NCI-H345 treated with DMSO at 0.1 percent for 48 hours (cell line): Measurements from ENCODE around the gene HMGN5.

ENCODE experiments used
- DNase-seq: peaks from one replicate; lab custom pipeline; 2025; ENCODE audit not compliant: unreplicated experiment; lab: John Stamatoyannopoulos, UW

Gene HMGN5, protein sequence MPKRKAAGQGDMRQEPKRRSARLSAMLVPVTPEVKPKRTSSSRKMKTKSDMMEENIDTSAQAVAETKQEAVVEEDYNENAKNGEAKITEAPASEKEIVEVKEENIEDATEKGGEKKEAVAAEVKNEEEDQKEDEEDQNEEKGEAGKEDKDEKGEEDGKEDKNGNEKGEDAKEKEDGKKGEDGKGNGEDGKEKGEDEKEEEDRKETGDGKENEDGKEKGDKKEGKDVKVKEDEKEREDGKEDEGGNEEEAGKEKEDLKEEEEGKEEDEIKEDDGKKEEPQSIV

DNA sequence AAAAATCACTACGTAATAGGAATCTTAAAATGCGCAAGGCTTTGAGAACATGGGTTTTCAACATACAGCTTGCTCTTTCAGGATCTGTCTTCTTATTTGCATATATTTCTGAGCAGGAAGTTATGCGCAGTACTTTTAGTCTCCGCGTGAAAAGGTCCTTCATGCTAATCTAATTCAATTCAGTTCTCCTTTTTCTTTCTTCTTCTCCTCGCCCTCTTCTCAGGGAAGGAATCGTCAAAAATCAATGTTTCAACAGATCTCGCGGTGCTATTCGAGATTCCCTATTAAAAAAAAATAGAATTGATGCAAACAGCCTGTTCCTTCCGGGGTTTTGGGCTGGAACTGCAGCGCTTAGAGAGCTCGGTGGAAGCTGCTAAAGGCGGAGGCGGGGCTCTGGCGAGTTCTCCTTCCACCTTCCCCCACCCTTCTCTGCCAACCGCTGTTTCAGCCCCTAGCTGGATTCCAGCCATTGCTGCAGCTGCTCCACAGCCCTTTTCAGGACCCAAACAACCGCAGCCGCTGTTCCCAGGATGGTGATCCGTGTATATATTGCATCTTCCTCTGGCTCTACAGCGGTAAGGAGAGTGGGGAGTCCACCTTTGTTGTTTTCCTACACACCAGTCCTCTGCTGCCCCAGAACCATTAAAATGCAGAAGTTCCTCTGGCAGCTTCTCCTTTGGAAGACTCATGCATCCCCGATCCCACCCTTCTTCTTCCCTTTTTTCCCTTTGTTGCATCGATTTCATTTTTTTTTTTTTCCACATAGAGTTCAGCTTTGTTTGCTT lies at the start of gene HMGN5, which contains the start of gene SH3BGRL:
Gene HMGN5, minus strand, starts transcription at position 243 of the 785 bp plus-strand sequence. CDS start 80,364 bp downstream, outside the sequence.
Gene SH3BGRL, plus strand, starts transcription at position 432 of the 785 bp plus-strand sequence. Its CDS starts 99 bp downstream, at position 531.
- DNase-seq, result no peak

DNA sequence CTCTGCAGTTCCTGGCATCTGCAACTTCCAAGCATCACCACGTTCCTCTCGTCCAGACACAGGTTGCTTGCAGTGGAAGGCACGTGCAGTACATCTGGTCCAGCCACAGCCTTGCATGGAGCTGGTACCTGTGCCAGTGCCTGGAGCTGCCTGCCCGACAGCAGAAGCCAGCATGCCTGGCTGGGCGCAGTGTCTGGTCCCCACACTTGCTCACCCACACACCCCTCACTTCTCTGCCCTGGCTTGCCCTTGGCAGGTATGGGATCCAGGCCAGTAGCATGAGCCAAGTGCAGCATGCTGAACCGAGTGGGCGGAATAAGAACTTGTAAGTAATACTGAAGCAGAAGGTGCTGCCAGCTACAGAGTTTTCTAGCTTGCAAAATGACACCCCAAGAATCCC lies 40.0 kb upstream of the HMGN5 start:
- no peak for DNase-seq

DNA sequence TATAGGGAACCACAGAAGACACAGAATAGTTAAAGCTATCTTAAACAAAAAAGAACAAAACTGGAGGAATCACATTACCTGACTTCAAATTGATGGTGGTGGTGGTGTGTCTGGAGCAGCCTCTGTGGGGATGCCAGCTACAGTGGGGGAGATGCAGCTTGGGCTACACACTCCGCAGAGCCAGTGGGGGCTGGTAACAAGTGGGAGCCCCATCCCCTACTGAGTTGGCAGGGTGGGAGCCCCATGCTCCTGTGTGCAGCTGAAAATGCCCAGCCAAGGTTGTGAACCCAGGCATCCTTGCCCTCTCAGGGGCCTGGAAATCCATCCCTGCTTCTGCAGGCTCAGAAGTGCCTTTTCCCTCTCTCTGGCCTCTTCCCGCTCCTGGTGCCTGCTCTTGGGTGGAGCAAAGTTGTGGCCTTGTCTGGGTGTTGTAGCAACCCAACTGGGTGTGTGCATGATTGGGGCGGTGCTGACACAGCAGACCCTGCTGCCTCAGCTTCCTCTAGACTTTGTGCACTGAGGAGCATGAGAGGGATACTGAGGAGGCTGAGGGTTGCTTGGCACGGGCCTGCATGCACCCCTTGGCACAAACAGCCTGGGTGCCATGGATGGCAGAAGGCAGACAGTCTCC lies 39.1 kb upstream of the HMGN5 start:
- no peak for DNase-seq

DNA sequence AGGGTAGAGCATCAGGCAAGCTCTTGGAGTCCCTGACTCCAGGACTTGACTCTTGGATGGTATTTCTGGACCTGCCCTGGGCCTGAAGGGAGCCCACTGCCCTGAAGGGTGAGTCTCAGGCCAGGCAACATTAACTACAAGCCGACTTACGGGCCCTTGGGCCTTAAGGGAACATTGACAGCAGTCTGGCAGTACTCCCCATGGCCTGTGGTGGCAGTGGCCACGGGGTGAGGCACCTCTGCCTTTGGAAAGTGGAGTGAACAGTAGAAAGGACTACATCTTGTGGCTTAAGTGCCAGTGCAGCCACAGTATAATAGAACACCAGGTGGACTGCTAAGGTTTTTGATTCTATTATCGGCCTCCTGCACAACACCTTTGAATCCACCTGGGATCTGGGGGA lies 36.5 kb upstream of the HMGN5 start:
- no peak for DNase-seq

DNA sequence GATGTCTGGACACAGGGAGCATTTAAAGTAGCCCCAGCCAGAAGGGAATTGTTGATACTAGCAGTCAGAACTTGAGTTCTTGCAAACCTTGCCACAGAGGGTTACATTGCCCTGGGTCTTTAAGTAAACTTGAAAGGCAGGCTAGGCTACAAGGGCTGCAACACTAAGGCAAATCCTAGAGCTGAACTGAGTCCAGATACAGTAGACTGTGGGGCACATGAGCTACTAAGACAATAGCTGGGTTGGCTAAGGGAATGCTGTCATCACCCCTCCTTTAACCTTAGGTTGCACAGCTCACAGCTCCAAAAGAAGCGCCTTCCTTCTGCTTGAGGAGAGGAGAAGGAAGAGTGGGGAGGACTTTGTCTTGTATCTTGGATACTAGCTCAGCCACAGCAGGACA lies 35.8 kb upstream of the HMGN5 start:
- no peak for DNase-seq

DNA sequence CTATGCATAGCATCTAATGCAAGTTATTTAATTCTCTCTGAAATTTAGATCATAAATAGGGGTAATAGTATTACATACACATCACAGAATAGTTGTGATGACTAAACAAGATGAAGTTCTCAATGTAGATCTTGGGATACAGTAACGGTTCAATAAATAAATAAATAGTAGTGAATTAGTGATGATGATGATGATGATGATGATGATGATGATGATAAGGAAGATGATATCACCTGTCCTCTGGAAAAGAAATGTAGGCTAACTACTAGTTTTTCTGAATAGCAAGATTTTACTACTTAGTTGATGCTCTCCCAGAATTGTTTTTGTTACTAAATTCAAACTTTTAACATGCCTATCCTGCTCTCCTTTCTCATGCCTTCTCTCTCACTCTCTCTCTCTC lies 30.5 kb upstream of the HMGN5 start:
- DNase-seq, result no peak

DNA sequence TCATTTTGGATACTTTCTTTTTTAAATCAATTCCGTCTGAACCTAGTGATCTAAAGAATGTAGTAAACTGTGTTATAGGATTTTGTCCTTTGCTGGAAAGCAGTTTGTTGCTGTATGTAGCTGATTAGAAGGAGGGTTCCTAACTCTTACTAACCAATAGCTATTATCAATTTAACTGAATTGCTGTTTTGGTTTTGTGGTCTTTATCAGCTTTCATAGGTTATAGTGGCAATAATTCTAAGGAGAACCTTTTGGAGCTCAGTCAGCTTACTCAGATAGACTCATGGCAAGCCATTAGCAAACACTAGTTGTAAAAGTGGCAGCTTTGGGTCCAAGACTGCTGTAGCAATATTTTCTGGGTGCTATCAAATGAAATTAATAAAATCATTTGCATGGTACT lies 29.8 kb upstream of the HMGN5 start:
- no peak for DNase-seq

DNA sequence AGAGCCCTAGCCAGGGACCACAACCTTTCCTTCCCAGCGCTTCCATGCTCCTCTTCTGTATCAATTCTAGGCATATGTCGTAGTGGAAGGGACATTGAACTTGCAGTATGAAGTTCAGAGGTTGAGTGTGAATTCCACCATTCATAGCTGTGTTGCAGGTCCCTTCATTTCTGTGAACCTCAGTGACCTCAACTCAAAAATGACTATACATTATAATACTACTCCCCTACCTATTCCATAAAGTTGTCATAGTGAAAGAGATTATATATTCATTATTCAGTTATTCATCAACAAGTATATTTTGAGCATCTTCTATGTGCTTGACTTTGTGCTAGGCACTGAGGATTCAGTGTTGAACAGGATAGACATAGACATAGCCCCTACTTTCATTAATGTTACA lies 28.2 kb upstream of the HMGN5 start:
- DNase-seq, result no peak

DNA sequence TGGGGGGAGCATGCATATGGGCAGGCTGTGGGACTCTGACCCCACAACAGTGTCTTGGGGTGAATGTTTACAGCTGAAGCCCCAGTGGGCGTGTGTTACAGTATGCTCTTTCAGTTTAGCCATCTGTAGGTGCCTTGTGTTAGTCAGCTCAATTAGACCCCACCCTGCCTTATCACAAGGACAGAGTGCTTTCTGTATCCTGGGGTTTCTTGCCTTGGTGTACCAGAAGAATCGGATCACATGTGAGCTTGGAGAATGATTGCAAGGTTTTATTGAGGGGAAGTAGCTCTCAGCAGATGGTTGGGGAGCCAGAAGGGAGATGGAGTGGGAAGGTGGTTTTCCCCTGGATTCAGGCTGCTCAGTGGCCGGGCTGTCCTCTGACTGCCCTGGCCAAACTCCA lies 27.5 kb upstream of the HMGN5 start:
- no peak for DNase-seq

DNA sequence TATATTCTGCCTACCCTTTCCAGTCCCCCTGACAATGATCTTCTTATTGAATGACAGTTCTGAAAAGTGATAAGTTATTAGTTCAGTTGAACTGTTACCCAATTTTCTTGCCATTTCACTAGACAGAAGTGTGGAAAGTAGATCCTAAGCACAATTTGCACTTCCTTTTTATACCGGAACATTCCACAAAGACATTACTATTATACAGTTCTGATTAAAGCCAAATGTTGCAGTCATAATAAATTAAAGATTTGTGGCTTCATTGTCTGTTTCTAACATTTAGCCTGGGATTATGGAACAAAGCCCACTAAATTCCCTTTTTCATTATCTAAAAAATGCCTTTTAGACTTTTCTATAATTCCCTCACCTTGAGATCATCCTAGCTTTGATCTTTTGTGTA lies 14.0 kb upstream of the HMGN5 start:
- DNase-seq, result no peak

DNA sequence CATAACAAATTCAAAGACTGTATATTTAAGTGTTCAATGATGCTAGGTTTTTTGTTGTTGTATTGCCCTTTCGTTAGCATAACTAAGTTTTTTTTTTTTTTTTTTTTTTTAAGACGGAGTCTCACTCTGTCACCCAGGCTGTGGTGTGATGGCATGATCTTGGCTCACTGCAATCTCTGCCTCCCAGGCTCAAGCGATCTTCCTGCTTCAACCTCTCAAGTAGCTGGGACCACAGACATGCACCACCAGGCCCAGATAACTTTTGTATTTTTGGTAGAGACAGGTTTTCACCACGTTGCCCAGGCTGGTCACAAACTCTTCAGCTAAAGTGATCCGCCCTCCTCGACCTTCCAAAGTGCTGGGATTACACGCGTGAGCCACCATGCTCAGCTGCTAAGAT lies 7.2 kb upstream of the HMGN5 start:
- no peak for DNase-seq

DNA sequence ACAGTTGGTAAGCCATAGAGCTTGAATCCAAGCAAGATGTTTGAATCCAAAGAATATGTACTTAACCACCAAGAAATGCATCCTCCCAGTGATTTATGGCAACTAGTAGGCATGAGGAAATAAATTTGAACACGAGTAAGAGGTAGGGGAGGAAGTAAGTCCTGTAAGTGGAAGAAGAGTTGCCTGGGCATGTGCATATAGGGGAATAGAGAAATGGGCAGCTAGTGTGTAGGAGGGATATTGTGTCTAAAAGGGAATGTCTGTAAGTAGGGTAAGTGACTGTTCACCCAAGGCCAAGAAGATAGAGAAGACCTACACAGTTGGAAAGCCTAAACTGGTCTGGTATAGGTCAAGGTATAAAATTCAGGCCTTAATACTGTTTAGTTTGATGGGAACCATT lies 4.8 kb upstream of the HMGN5 start:
- no peak for DNase-seq

DNA sequence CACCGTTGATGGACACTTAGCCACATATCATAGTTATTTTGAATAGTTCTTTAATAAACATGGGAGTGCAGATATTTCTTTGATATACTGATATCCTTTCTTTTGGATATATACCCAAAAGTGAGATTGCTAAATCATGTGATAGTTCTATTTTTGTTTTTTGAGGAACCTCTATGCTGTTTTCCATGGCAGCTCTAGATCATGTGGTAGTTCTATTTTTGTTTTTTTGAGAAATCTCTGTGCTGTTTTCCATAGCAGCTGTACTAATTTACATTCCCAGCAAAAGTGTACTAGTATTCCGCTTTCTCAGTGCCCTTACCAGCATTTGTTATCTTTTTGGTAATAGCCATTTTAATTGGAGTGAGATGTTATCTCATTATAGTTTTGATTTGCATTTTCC lies 3.8 kb upstream of the HMGN5 start:
- no peak for DNase-seq

DNA sequence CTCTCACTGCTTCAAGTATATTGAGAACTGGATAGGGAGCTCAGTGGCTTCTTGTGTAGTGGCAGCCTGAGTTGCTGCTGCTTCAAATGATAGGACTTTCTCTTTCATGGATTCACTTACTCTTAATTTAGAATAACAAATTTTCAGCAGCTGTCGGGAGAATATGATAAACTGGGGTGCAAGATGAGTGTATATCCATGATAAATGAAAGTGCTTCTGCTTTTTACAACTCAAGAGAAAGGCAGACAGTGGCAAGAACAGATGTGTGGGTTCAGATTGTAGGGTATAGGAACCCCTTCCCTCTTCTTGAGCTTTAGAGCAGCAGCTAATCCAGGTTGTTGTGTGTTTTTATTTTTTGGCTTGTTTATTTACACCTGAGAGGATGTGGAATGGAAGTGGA lies 1.2 kb upstream of the HMGN5 start:
- DNase-seq, result no peak

DNA sequence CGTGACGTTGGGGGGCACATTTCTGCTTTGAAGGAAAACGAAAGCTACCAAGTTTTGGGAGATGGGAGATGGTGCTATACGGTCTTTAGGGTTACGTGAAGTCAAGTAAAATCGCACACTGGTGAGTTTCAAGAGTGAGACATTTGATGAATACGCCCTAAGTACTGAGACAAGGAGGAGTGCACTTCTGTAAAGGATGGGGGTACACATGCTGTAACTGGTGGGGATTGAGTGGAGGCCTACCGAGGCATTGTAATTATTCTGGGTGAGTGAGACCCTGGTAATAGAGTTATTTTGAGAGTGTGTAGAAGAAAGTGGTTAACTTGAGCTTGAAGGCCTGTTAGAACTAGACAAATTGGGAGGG lies 725 bp upstream of the HMGN5 start:
- DNase-seq, result no peak

DNA sequence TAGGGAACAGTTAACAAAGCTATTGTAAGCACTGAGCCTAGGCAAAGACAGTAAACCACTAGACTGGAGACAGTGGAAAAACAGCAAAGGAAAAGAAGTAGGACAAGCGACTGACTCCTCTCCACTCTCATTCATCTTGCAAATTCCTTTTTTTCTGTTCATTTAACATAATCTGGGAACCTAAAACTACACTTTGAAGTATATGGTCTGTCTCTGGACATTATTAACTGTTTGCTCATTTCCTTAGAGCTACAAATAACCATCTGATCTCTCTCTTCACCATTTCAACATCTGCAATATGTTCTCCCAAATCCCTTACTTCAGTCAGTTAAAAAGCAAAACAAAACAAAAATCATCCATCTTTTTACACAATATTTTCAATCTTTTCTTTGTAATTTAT lies 642 bp downstream of the HMGN5 start:
- no peak for DNase-seq

DNA sequence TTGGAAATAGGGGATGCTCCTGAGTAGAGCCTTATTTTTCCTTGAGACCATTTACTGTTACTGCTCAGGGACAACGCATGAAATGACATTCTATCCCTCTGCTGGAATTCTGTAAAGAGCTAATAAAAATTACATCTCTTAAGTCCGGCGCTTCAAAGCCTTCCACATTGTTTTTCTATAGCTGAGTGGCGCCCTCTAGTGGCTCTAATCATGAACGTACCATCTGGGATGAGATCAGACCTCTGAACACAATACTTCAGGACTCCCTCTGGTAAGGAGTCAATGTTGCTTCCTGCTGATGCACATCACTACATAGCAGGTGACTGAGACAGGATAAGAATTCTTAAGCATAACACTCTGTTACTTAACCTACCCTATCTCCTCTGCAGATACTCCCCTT lies 6.0 kb downstream of the HMGN5 start:
- peak; percentile 5 for DNase-seq

DNA sequence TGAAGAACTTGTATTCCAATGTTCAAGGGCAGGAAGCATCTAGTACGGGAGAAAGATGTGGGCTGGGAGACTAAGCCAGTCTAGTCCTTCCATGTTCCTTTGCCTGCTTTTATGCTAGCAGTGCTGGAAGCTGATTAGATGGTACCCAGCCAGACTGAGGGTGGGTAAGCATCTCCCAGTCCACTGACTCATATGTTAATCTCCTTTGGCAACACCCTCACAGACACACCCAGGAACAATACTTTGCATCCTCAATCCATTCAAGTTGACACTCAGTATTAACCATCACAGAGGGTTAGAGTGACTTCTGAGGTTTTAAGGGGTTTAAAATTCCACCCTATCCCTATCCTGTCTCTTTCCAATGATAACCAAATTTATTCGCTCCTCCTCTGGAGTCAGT lies 6.5 kb downstream of the HMGN5 start:
- DNase-seq, result no peak

DNA sequence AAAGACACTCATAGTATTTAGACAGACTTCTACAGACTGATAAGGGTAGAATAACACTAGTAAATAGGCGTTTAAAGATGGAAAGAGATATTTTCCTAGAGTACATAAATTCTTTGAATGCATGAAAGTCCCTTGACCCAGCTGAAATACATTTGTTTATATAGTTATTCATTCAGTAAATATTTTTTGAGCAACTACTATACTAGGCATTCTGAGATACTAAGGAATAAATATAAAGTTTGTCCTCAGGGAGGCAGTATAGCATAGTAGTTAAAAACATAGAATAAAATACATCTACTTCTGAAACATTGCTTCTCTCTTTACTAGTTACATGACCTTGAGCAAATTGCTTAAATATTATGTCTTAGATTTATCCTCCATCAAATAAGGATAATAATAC lies 27.4 kb downstream of the HMGN5 start:
- no peak for DNase-seq

DNA sequence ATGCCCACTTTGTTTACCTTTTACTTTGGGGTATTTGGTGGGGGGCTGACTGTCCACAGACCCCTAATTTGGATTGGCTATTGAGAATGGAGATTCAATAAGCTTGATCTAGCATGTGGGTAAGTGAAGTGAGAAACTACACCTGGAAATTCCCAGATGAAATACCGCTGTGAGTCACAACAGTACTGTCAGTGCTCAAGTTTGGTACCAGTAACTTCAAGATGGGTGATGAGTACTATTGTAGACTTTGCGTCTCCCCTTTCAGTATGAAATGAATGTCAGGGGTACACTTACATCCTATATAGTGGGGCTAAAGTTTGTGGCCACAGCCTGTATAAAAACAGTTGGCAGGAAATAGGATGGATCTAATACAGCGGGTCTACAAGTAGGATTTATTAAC lies 33.3 kb downstream of the HMGN5 start:
- no peak for DNase-seq

DNA sequence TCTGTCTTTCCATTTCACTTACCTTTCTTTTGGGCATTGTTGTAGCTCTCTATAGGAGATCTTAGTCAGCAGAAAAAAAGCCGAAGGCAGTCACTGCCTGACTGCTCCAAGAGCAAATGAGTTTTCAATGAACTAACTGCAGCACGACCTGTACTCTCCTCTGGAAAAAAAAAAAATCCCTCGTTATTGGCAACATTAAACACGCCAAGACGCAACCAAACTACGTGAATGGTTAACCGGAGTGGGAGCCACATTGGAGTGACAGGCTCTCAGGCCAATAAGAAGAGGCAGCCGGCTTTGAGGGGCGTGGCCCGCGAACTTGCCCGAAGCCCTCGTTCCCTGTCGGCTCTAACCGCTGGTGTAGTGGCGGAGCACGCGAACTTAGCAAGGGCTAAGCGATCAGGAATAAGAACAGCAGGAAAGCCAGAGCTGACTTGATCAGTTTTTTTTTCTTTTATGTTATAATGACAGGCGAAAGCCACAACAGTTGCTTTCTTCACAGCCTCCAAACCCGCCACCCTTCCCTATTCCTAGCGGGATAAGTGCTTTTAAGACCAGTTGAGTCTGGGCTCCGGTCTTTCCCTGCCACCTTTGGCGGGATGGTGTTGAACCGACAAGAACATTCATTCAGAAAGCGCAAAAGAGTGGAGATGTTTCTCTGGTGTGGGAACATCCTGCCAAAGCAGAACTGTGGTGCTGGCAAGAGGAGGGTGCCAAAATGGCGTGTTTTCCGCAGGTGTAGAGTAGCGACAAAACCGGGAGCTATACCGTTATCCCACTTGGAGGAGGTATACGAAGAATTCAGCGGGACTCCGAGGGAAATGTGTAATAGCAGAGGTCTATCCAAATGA lies 80.0 kb downstream of the HMGN5 start:
- no peak for DNase-seq
